LNCaP clone FGC (cell line): Measurements from ENCODE around the gene ADGRB2.

ENCODE experiments used
- DNase-seq: peaks from one replicate; pipeline ENCODE4 v3.0.0-alpha.2; 2011; ENCODE audit warnings: low read depth
- H3K4me3 ChIP-seq: 2 replicates; pipeline ENCODE4 v1.5.1; 2011; ENCODE audit warnings: mild to moderate bottlenecking, low read depth, low read length, control low read depth
- CTCF ChIP-seq: IDR thresholded peaks from 2 replicates; pipeline ENCODE4 v1.5.1; 2012; ENCODE audit warnings: mild to moderate bottlenecking; ENCODE audit not compliant: control insufficient read depth, insufficient read depth; ENCODE audit errors: extremely low read depth

Gene ADGRB2

DNA sequence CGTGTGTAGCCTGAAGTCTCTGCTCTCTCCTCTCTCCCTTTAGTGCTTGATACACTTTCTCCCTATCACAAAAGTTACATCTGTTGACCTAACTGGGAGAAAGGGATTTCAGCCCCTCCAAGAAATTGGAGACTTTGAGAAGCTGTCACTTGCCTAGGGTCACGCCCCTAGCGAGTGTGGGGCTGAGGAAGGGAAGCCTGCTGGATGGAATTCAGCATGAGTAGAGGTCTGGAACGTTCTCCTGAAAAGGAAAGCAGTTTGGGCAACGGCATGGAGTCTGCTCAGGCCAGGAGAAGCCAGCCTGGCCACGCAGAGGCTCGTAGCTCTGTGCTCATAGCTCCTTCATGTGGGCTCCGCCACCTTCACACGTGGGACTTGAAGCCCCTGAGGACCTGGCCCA, 82.7 kb downstream of the ADGRB2 start:
- no peak for DNase-seq

DNA sequence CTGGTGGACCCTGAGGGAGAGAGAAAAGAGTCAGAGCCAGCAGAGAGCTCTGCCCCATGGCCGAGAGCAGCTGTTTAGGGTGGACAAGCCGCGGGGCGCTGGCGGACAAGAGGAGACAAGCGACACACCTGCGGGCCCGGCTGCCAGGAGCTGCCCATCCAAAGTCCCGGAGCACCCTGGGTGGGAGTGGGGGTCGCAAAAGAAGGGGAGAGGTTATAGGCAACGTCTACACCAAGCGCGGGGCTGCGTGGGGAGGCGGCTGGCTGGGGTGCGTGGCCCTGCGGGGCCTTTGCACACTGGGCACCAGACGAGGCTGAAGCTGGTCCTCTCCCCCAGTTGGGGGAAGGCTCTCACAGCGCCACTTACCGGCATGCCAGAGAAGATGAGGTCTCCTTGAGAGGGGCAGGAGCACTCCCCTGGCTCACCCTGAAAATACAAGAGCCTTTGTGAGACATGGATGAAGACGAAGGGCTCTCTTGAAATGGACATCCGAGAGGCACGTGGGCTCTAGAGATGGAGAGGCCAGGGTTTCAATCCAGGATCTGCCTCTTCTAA, 84.4 kb downstream of the ADGRB2 start:
- no peak for TF ChIP-seq CTCF
- no peak for DNase-seq
- H3K4me3 ChIP-seq, result no peak overlapping the region

More for the DNA sequence above, 82.7 kb downstream of the ADGRB2 start:
- TF ChIP-seq CTCF, result no peak
- H3K4me3 ChIP-seq, result no peak overlapping the region

- TF ChIP-seq CTCF, result no peak
- DNase-seq, result no peak
- H3K4me3 ChIP-seq, result no peak overlapping the region
Measured at GRCh38 chr1:31679091-31679490, 85.0 kb downstream of the ADGRB2 start.

DNA sequence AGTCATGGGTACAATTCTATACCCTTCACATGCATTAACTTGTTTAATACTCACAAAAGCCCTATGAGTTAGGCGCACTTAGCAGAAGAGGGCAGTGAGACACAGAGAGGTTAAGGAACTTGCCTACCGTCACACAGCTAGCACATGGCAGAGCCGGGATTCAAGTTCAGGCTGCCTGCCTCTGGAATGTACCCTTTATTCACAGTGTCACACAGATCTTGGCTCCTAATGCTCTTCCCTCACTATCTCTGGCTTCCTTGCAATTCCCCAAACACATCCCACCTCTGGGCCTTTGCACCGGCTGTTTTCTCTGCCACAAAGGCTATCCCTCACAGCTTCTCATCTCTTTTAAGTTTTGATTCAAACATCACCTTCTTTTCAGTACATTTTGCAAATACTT, 85.5 kb downstream of the ADGRB2 start:
- no peak for DNase-seq
- H3K4me3 ChIP-seq, result no peak overlapping the region
- no peak for TF ChIP-seq CTCF

GRCh38 chr1:31677949-31678348, 86.2 kb downstream of the ADGRB2 start:
- DNase-seq, result no peak
- TF ChIP-seq CTCF, result no peak
- no peak overlapping the region for H3K4me3 ChIP-seq

GRCh38 chr1:31677401-31677800, 86.7 kb downstream of the ADGRB2 start:
- no peak for TF ChIP-seq CTCF
- no peak for DNase-seq
- H3K4me3 ChIP-seq, result no peak overlapping the region
